HT-29 (cell line): ENCODE results near the gene ZNHIT3. TPM values are rescaled to one million over a fixed set of nuclear protein-coding genes. Genes with fewer than 3 reads are reported as not detected.

Experiments used
- DNase-seq: peaks from one replicate; pipeline ENCODE4 v3.0.0-alpha.2; 2015; ENCODE audit warnings: low spot score
- total RNA-seq: library from RNA; depleted of rRNA; stranded (reverse); fragments of >200 nt; shearing (Covaris generic); gene quantifications from 2 replicates; pipeline ENCODE4 v1.2.3, GENCODE V29; 2014

ZNHIT3 gene
- total RNA-seq, 1 experiment from 2014 or later, result 37.2 TPM

DNA sequence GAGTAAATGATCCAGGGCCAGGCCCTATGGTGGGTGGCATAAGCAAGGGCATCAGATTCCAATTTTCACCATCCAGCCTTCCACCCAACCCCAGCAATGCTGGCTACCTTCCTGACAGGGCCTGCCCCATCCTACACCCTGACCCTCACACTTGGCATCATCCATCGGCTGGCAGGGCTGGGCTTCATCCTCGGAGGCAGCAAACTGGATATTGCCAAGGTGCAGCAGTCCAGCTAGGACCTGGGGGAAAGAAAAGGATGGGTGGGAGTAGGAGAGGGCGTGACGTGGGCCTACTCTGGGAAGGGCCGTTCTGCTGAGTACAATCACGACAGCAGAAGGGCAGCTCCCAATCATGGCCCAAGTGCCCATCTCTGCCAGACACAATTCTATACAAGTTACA is 24.7 kb downstream of the ZNHIT3 start:
- no peak for DNase-seq

DNA sequence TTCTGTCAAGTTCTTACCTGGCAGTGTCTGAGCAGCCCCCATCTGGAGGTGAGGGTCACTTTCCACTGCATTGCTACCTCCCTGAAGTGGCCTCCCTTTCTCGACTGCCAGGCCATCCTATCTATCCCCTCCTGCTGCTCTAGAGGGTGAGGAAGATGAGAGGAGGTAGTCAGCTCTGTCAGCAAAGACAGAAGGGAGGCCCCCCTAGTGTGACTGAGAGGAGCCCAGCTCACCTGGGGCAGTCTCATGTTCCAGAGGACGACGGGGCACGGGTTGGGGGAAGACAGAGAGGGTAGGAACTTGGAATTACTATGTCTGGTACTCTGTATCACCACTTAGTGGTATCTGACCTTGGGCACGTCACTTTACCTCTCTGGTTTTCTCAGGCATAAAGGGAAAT is 26.2 kb downstream of the ZNHIT3 start:
- DNase-seq, result no peak

DNA sequence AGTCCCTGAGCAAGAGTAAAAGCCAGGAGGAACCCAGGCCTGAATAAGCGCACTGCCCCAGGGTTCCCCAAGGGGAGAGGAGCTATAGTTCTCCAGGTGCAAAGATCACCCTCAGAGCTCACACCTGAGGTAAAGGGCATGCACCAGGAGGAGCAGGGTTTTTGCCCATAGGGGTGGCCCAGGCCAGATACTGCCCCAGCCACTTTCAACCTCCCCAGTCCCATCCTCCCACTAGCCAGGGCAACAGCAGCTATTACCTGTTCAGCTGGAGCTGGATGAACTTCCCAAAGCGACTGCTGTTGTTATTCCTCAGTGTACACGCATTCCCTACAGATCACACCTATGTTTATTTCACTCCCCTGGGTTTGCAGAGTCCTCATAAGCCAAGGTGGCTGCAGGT is 28.4 kb downstream of the ZNHIT3 start:
- no peak for DNase-seq

DNA sequence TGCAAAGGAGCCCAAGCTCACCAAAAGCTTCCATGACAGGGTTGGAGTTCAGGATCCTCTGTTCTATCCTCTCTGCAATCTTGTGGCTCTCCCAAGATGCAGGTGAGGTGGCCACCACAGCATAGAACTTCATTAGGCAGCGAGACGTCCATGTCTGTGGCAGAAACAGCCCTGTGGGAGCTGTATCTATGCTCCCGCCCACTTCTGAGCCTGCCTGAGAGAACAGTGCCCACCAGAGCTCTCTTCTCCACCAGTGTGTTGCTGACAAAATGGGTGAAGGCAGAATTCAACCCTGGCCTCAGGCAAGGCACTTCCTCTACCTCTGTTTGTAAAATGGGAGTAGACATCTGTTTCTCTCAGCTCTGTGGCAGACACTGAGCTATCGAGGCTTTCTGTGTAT is 29.4 kb downstream of the ZNHIT3 start:
- DNase-seq, result no peak

DNA sequence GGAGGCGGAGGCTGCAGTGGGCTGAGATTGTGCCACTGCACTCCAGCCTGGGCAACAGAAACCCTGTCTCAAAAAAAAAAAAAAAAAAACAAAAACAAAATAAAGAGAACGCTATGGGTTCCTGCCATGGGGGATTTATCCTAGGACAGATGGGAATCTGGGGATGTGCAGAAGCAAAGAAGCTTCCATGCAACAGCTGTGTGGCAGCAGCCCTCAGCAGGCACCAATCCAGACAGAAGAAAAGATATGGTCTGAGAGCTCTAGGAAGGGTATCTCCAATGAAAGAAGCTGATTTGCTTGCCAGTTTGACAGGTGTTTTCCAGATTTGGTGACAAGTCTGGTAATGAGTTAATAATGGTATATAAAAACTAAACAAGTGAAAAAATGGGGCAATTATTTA is 36.6 kb downstream of the ZNHIT3 start:
- no peak for DNase-seq

DNA sequence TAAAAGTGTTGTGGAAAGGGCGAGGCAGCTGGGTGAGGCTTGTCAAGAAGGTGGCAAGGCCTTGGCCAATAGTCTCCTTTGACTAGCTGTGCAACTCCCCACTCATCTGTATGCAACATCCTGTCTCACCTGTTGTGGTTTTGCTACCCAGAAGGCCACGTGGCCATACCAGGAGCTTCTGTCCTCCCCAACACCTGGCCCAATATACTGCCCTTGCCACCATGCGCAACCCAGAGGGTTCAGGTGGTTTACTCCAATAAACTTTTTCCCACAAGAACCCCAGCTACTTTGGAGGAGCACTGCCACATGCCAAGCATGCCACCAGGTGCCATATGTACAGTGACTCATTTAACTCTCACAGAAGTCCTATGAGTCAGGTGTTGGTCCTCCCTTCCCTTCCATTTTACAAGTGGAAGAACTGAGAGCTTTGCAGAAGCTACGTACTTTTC is 38.0 kb downstream of the ZNHIT3 start:
- no peak for DNase-seq

DNA sequence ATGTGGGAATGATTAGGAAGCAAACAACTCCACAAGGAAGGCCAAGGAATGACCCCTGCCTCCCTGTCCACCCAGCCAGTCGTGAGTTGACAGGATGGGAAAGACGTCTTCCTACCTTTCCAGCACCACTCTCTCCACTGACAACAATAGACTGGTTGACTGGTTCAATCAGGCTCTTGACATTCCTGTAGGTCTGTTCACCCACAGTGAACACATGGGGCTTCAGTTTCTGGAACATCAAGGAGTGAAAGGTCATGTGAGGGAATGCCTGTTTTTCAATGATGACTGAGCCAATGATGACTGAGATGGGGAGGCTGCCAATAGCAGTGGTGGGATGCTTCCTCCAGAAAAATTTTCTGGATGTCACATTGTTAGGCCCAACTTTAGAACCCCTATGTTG is 38.6 kb downstream of the ZNHIT3 start:
- no peak for DNase-seq

DNA sequence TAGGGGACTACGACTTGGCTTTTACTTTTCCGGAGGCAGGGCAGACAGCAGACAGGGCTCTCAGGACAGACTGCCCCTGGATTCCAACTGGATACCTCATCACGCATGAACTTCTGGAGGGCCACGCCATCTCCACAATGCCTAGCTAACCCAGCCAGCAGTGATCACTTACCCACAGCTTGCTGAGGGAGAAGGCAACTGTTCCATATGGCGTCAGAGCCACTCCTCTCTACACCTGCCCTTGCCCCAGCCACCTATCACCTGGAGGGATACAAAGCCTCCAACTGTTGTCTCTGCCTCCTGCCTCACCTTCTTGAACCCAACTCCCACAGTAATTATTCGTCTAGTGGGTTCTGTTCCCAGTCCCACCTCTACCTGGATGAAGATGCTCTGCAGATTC is 39.4 kb downstream of the ZNHIT3 start:
- DNase-seq, result no peak

DNA sequence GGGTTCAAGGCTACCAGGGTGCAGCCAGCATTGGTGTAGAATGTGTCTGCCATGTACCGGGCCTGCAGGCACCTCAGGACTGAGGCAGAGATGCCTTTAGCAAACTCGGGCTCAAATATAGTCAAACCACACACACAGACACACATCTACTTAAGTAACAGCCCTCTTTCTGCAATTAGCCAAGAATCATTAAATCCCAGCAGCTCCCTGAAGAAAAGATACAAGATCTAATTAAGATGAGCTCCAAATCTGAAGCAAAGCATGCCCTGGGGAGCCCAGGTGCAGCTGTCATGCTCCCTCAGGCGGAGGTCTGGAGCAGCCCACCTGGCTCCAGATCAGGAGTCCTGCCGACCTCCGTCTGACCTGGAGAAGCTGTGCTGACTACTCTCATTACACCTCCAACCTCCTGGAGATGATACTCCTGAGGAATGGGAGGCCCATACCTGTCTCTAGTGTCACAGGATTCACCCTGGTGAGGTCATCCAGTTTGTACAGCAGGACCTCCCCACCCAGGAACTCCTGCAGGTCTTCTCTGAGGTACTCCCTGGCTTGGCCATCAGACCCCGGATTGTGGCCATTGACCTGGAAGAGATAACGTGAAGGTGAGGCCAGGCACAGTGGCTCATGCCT is 41.3 kb downstream of the ZNHIT3 start:
- DNase-seq, result no peak

DNA sequence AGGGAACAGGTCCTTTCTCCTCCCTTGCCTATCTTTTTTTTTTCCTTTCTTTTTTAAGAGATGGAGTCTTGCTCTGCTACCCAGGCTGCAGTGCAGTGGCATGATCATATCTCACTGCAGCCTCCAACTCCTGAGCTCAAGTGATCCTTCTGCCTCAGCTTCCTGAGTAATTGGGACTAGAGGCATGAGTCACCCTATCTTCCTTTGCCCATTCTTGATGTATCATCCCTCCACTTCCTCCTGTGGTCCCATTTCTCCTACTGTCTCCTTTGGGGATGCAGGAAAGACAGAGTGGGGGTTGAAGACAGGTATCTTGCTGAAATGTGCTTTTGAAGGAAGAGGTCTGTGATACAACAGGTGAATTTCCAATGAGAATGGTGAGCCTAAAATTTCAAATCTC is 42.6 kb downstream of the ZNHIT3 start:
- no peak for DNase-seq

DNA sequence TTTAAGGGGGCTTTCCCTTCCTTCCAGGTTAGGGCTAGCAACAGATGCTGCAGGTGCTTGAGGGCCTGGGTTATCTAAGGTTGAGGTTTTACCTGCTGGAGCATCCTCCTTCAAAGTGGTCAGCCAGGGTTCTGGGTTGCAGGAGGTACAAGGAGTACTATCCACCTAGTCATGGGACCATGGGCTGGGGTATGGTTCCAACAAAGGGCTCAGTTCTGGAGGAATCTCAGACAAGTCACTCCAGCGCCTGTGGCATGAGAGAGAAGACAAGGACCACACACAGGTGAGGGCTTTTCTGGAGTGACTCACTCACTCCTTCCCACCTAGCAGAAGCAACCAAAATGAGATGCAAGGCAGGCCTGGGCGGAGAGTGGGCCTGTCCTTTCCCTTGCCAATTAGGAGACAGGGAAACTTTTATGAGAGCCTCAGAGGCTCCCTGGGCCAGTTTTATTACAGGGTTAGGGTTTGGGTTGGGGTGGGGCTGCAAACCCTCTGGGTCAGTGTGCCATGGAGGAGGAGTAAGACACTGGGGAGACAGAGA is 46.0 kb downstream of the ZNHIT3 start:
- DNase-seq, result no peak

DNA sequence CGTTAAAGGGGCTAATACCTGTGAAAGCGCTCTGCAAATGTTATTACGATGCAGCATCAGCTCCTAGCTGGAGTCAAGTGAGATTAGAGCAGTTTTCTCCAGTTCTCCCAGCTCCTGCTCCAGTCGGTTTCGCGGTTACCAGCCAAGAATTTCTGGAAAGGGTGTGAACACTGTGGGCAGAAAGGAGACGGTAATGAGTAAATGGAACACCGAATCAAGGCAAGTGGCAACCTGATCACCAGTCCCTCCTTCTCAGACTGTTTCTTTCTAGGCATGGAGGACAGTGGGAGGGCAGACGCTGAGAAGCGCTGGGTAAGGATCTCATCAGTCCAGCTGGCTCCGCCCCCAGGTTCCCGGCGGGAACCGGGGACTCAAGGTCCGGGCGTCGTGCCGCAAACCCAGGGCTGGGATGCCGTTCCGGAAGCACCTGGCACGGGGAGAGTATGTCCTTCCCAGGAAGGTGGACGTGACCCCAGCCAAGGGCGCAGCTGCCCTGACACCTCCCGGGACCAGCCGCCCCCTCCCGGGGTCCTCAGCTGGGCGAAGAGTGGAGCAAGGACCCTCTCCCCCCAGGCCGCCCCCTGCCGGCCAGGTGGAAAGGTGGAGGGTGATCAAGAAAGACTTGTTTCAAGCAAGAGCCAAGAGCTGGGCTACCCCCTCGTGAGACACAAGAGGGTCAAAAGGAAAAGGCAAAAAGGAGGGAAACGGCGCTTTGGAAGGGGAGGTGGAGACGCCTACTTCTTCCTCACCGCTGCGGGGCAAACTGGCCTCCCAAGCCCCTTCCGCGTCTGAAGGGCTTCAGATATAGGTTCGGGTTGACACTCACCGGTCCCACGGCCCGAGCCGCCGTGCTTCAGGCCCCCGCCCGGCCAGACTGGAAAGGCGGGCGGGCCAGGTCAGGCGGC is 47.7 kb downstream of the ZNHIT3 start:
- DNase-seq, result peak; percentile 95

DNA sequence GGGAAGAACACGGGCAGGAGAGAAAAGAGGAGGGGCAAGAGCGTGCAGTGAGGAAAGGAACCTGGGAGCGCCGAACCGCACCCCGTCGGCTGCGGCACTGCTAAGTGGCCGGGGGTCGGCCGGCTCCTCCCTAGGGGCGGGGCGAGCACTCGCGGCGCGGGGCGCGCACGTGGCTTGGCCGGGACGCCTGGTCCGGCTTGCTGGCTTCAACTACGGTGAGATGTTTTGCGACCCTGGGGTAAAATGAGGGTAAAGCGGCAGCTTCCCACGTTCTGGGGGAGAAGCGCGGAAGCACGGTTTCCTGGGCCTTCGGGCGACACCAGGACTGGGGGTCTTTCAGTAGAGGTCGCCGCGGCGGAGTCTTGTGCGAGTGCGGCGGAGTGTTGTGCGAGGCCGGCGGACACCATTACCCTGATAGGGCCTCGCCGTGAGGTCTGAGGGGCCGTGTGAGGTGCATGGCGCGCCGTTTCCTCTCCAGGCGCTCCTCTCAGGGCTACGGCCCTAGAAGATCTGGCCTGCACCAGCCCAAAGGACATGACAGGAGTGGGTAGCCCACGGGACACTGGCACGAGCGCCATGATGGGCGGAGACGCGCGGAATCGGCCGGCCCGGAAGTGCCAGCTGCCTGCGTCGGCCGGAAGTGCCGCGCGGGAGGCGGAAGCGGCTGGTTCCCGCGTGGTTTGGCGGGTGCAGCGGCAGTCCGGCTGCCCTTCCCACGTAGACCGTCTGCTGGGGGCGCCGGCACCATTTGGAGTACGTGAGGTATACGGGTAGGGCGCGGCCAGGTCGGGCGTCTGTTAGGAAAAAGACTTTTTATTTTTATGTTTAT is 48.6 kb downstream of the ZNHIT3 start, which contains the start of the genes MYO19 and PIGW:
Gene MYO19 (minus strand): TSS at position 29 of the 829 bp plus-strand sequence. CDS start 2,330 bp downstream, outside the sequence.
Gene PIGW (plus strand): TSS at position 148 of the 829 bp plus-strand sequence. CDS start 2,115 bp downstream, outside the sequence.
- peak; percentile 98 for DNase-seq

DNA sequence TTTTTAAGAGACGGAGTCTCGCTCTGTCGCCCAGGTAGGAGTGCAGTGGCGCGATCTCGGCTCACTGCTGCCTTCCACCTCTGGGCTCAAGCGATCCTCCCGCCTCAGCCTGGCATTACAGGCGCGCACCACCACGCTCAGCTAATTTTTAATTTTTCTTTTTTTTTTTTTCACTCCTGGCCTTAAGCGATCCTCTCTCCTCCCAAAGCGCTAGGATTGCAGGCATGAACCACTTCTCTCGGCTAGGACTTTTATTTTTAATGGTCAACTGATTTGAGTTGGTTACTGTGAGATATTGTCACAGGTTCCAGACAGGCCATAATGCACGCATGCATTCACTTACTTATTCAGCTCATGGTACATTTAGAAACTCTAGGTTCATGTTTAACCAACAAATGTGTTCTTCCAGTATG is 49.2 kb downstream of the ZNHIT3 start:
- DNase-seq, result no peak

DNA sequence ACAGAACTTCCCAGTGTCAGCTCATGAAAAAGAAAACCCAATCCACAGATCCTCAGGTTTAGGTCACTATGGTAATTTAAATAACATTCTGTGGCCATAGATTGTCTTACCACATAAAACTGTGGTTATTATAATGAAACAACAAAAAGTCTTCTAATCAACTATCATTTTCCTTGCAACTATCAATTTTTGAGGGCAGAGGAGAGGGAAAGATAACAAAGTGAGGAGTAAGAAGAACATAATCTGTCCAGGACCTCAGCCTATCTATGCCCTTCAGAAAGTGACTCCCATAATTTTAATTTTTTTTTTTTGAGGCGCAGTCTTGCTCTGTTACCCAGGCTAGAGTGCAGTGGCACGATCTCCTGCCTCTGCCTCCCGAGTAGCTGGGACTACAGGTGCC is 54.2 kb downstream of the ZNHIT3 start:
- DNase-seq, result no peak

DNA sequence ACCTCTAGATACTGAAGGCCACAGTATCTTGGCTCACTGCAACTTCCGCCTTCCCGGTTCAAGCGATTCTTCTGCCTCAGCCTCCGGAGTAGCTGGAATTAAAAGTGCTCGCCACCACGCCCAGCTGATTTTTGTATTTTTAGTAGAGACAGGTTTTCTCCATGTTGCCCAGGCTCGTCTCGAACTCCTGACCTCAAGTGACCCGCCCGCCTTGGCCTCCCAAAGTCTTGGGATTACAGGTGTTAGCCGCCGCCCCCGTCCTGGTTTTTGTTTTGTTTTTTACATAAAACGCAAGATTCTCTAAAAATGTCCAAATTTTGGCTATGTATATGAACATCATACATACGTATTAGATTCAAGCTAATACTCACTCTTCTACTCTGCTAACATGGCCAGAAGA is 56.3 kb downstream of the ZNHIT3 start:
- no peak for DNase-seq

DNA sequence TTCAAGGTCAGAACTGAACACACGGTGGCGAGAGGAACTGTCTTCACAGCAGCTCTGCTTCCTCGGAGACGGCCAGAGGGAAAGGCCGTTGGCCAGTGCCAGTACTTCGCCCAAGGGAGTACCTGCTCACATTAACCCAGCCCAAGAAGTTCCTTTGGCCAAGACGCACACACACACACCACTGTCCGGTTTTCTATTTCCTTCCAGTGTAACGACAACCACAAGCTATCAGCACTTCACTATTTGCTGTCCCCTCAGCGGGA is 57.5 kb downstream of the ZNHIT3 start:
- no peak for DNase-seq

DNA sequence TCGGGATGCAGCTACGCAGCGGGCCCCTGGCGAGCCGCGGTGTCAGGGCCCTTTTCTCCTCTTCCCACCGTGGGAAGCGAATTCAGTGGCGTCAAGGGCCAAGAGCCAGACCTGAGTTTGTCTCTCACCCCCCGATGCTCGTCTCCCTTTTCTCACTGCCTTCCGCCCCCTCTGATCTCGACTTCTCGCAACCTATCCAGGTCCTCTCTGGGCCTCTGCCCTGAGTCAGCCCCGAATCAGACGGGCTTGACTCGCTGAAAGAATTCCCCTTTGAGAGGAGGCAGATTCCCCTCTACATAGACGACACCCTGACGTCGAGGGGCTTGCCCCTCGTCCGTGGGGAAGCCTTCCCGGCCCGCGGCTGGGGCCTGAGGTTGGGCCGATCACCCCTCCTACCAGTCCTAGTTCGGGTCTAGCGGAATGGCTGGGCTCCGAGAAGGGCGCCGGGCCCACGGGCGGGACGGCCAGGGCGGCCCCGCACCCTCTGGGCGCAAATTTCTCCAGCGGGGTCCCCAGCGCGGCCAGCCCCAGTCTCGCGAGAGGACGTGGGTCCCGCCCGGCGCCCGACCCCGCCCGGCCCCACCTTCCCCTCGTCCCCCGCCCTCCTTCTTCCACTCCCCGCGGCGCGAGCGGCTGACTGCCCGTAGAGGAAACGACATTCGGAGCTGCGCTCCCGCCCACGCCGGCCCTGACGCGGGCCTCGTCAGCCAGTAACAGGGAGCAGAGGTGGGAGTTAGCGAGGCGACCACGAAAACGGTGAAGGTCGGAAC is 58.0 kb downstream of the ZNHIT3 start, which contains the start of gene GGNBP2:
Gene GGNBP2 (plus strand): TSS at position 613 of the 770 bp plus-strand sequence. CDS start 806 bp downstream, outside the sequence.
- DNase-seq, result peak; percentile 98

DNA sequence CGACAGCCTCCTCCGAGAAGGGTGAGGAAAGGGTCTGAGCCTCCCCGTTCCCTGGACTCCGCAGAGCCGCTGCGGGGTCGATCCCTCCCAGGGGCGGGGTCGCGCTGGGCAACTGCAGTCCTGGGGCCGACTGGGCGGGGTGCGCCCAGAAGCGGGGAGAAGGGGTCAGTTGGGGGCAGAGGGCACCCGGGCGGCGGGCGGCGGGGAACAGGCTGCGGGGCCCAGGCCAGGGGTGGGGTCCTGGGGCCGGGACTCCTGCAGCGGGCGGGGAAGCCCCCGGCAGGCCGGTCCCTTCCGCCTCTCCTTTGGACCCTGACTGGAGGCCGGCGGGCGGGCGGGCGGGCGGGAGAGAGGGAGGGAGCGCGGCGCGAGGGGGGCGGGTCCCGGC is 58.6 kb downstream of the ZNHIT3 start:
- DNase-seq, result no peak
